DOHH2 (cell line): ENCODE measurements around the gene COL5A1.
A peak's percentile ranks its signal among the peaks of the same experiment; 100 is the strongest.

ENCODE experiments used
- H3F3A ChIP-seq: fragments of 200-600 bp; sonication (generic), shearing (Covaris generic); 2 replicates; pipeline ENCODE4 v1.6.0; 2016; ENCODE audit warnings: antibody characterized with exemption, mild to moderate bottlenecking; ENCODE audit not compliant: control insufficient read depth, insufficient read depth
- H3K27ac ChIP-seq: fragments of 200-600 bp; sonication (generic); 2 replicates; pipeline ENCODE4 v1.5.1; 2014; ENCODE audit warnings: low read depth, mild to moderate bottlenecking, low read length, moderate library complexity
- H3K27me3 ChIP-seq: fragments of 200-600 bp; sonication (generic); 2 replicates; pipeline ENCODE4 v1.6.1; 2014; ENCODE audit warnings: mild to moderate bottlenecking, low read length, mixed read lengths; ENCODE audit not compliant: control insufficient read depth
- H3K36me3 ChIP-seq: fragments of 200-600 bp; sonication (generic); 2 replicates; pipeline ENCODE4 v1.6.1; 2014; ENCODE audit warnings: mild to moderate bottlenecking, low read length, moderate library complexity, mixed read lengths; ENCODE audit not compliant: control insufficient read depth
- H3K4me1 ChIP-seq: fragments of 200-600 bp; sonication (generic); 2 replicates; pipeline ENCODE4 v1.6.1; 2014; ENCODE audit warnings: mild to moderate bottlenecking, low read length, mixed read lengths; ENCODE audit not compliant: control insufficient read depth
- H3K4me2 ChIP-seq: fragments of 200-600 bp; sonication (generic); 2 replicates; pipeline ENCODE4 v1.6.0; 2014; ENCODE audit warnings: mild to moderate bottlenecking, low read length, moderate library complexity
- H3K4me3 ChIP-seq: fragments of 200-600 bp; sonication (generic); 2 replicates; pipeline ENCODE4 v1.5.1; 2014; ENCODE audit warnings: mild to moderate bottlenecking, low read length, mixed read lengths
- H3K79me2 ChIP-seq: fragments of 200-600 bp; sonication (generic); 2 replicates; pipeline ENCODE4 v1.6.1; 2014; ENCODE audit warnings: mild to moderate bottlenecking, low read length, mixed read lengths; ENCODE audit not compliant: control insufficient read depth
- H3K9me2 ChIP-seq: fragments of 200-600 bp; sonication (generic); replicated peaks from 2 replicates; pipeline ENCODE4 v1.6.1; 2014; ENCODE audit warnings: mild to moderate bottlenecking, low read length, mixed read lengths; ENCODE audit not compliant: control insufficient read depth
- H3K9me3 ChIP-seq: fragments of 200-600 bp; sonication (generic); 2 replicates; pipeline ENCODE4 v1.6.1; 2014; ENCODE audit warnings: antibody characterized with exemption, low read length, mixed read lengths; ENCODE audit not compliant: control insufficient read depth, insufficient read depth
- H4K20me1 ChIP-seq: fragments of 200-600 bp; sonication (generic); 2 replicates; pipeline ENCODE4 v1.6.0; 2014; ENCODE audit warnings: low read depth, mild to moderate bottlenecking, antibody characterized with exemption, low read length, moderate library complexity; ENCODE audit not compliant: control insufficient read depth, insufficient read depth
- EZH2phosphoT487 ChIP-seq: fragments of 200-600 bp; sonication (generic); IDR thresholded peaks from 2 replicates; pipeline ENCODE4 v1.6.1; 2017; ENCODE audit warnings: borderline replicate concordance, mild to moderate bottlenecking, antibody characterized with exemption, low read length, moderate library complexity, mixed read lengths
- TF ChIP-seq, protein P1 (sequence below): fragments of 200-600 bp; sonication (generic); IDR thresholded peaks from one replicate; pipeline ENCODE4 v1.5.1; 2014; ENCODE audit warnings: antibody characterized with exemption, mild to moderate bottlenecking, low read depth, low read length; ENCODE audit not compliant: poor library complexity, severe bottlenecking

The COL5A1 gene

DNA sequence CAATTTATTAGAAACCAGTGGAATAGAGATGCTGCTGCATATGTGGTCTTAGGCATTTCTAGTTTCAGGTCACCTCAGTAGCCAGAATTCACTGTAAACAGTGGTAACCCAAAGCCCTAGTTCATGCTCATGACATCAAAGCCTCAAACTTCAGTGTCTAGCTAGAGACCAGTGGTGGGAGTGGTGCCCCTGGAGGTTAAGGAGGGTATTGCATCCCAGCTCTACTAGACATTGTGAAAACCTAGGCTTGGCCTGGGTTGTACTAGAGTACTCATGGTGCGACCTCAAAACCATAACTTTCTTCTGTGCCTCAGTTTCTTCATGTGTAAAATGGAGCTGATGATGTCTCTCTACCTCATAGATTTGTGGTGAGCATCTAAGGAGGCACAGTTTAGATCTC lies 18.8 kb downstream of the COL5A1 start:
- Histone ChIP-seq H3K27me3 (no peaks in the 10 kb centered on the region), H3K9me2 (no peaks in the 10 kb centered on the region), H3K9me3 (peaks cover 31% of the 10 kb centered on the region; the same call in 1 of the 2 replicates), H3K27ac (no peak overlapping the region), H4K20me1 (no peaks in the 10 kb centered on the region), H3K4me2 (no peak overlapping the region), H3K36me3 (no peaks in the 10 kb centered on the region), H3F3A (no peaks in the 10 kb centered on the region), H3K4me1 (no peaks in the 10 kb centered on the region), H3K79me2 (no peaks in the 10 kb centered on the region), H3K4me3 (no peak overlapping the region)
- TF ChIP-seq, protein P1, sequence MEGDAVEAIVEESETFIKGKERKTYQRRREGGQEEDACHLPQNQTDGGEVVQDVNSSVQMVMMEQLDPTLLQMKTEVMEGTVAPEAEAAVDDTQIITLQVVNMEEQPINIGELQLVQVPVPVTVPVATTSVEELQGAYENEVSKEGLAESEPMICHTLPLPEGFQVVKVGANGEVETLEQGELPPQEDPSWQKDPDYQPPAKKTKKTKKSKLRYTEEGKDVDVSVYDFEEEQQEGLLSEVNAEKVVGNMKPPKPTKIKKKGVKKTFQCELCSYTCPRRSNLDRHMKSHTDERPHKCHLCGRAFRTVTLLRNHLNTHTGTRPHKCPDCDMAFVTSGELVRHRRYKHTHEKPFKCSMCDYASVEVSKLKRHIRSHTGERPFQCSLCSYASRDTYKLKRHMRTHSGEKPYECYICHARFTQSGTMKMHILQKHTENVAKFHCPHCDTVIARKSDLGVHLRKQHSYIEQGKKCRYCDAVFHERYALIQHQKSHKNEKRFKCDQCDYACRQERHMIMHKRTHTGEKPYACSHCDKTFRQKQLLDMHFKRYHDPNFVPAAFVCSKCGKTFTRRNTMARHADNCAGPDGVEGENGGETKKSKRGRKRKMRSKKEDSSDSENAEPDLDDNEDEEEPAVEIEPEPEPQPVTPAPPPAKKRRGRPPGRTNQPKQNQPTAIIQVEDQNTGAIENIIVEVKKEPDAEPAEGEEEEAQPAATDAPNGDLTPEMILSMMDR, result peak; percentile 74
- TF ChIP-seq EZH2phosphoT487, result no peak

DNA sequence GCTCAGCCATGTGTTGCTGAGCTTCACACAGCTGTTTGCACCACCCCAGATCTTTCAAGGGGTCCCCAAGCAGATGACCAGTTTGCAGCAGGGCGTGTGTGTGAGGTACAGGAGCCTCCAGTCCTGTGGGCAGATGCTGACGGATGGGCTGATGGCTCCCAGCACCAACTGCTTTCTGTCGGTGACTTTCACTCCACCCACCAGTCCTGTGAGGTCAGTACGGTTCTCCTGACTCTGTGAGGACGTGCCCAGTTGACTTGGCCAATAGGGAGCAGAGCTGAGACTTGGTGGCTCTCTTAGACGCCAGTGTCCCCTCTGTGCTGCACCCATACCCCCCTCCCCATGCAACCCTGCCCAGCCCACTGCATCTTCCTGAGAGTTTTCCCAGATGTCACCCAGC lies 19.7 kb downstream of the COL5A1 start:
- no peaks in the 10 kb centered on the region for H3K36me3 ChIP-seq

DNA sequence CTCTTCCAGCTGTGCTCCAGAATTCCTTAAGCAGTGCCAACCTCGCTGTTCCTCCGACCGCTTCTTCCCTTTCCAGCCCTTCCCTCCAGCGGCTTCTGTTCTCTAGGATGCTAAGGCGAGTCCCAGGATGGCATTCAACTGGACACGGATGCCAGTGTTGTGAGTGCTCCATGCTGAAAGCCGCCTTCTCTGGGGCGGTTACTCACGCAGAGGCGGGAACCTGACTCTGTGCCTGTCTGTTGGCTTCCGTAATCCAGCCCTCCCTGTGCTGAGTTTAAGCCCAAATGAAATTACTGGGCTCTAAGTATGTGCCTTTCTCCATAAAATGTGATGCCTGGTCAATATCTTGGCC lies 20.2 kb downstream of the COL5A1 start:
- H3K9me2 ChIP-seq, result no peaks in the 10 kb centered on the region
- no peaks in the 10 kb centered on the region for H3K4me1 ChIP-seq
- no peaks in the 10 kb centered on the region for H3F3A ChIP-seq
- no peak overlapping the region for H3K4me3 ChIP-seq
- H4K20me1 ChIP-seq, result no peaks in the 10 kb centered on the region
- no peak overlapping the region for H3K4me2 ChIP-seq
- TF ChIP-seq, protein P1, result no peak
- TF ChIP-seq EZH2phosphoT487, result no peak
- H3K36me3 ChIP-seq, result no peaks in the 10 kb centered on the region
- no peaks in the 10 kb centered on the region for H3K79me2 ChIP-seq
- peaks cover 31% of the 10 kb centered on the region; the same call in 1 of the 2 replicates for H3K9me3 ChIP-seq
- H3K27ac ChIP-seq, result no peak overlapping the region
- no peaks in the 10 kb centered on the region for H3K27me3 ChIP-seq

More for the DNA sequence above, 19.7 kb downstream of the COL5A1 start:
- no peaks in the 10 kb centered on the region for H3K79me2 ChIP-seq
- H3K27ac ChIP-seq, result no peak overlapping the region
- H3K4me1 ChIP-seq, result no peaks in the 10 kb centered on the region
- no peak overlapping the region for H3K4me3 ChIP-seq
- H3K4me2 ChIP-seq, result no peak overlapping the region
- H3K27me3 ChIP-seq, result no peaks in the 10 kb centered on the region
- TF ChIP-seq, protein P1, result no peak
- no peak for TF ChIP-seq EZH2phosphoT487
- no peaks in the 10 kb centered on the region for H4K20me1 ChIP-seq
- H3K9me2 ChIP-seq, result no peaks in the 10 kb centered on the region
- no peaks in the 10 kb centered on the region for H3F3A ChIP-seq
- peaks cover 31% of the 10 kb centered on the region; the same call in 1 of the 2 replicates for H3K9me3 ChIP-seq
